A673 (cell line): ENCODE data around the gene SLC1A7. TPM values are rescaled to one million over a fixed set of nuclear protein-coding genes. Genes with fewer than 3 reads are reported as not detected.
A peak's percentile ranks its signal among the peaks of the same experiment; 100 is the strongest.

Experiments used
- BruUV-seq: library from RNA; stranded (reverse); fragments of 400-500 nt; replicated peaks from 2 replicates; lab custom pipeline; 2021; lab: Mats Ljungman, UMichigan
- CTCF ChIA-PET: fragments of 300-600 bp; sonication (Branson Sonifier 250); formaldehyde crosslinking; loops from one replicate; lab custom pipeline; 2022; ENCODE audit warnings: antibody characterized with exemption; lab: Charles Lee
- POLR2A ChIA-PET: fragments of 300-600 bp; sonication (Branson Sonifier 250); formaldehyde crosslinking; loops from one replicate; lab custom pipeline; 2022; ENCODE audit warnings: antibody characterized with exemption; ENCODE audit not compliant: low non-redundant PET; lab: Charles Lee
- DNase-seq: peaks from one replicate; pipeline ENCODE4 v3.0.0-alpha.2; 2015; ENCODE audit warnings: low spot score
- H3K27ac ChIP-seq: fragments of 200-600 bp; sonication (generic); 2 replicates; pipeline ENCODE4 v1.5.1; 2016; ENCODE audit warnings: mixed run types, low read depth, mild to moderate bottlenecking, mixed read lengths, antibody characterized with exemption, low read length; ENCODE audit not compliant: poor library complexity, severe bottlenecking
- H3K27me3 ChIP-seq: fragments of 200-600 bp; sonication (generic); replicated peaks from 2 replicates; pipeline ENCODE4 v1.6.1; 2017; ENCODE audit warnings: mixed run types, low read depth, mild to moderate bottlenecking, mixed read lengths, antibody characterized with exemption, low read length; ENCODE audit not compliant: insufficient read depth, poor library complexity
- H3K36me3 ChIP-seq: fragments of 200-600 bp; sonication (generic); 2 replicates; pipeline ENCODE4 v1.6.1; 2016; ENCODE audit warnings: mixed run types, mild to moderate bottlenecking, mixed read lengths, antibody characterized with exemption, low read length; ENCODE audit not compliant: insufficient read depth, poor library complexity, severe bottlenecking
- H3K4me1 ChIP-seq: fragments of 200-600 bp; sonication (generic); 2 replicates; pipeline ENCODE4 v1.6.1; 2017; ENCODE audit warnings: mixed run types, mild to moderate bottlenecking, mixed read lengths, antibody characterized with exemption, low read length; ENCODE audit not compliant: insufficient read depth, poor library complexity, severe bottlenecking
- H3K4me3 ChIP-seq: fragments of 200-600 bp; sonication (generic); 2 replicates; pipeline ENCODE4 v1.5.1; 2016; ENCODE audit warnings: low read depth, mixed run types, mild to moderate bottlenecking, mixed read lengths, low read length; ENCODE audit not compliant: poor library complexity, severe bottlenecking
- H3K9me3 ChIP-seq: fragments of 200-600 bp; sonication (generic); 2 replicates; pipeline ENCODE4 v1.6.1; 2016; ENCODE audit warnings: mixed run types, low read depth, mild to moderate bottlenecking, mixed read lengths, antibody characterized with exemption, low read length; ENCODE audit not compliant: poor library complexity, severe bottlenecking
- CTCF ChIP-seq: fragments of 300-800, 200-600 bp; sonication (generic); conservative IDR thresholded peaks from 2 replicates; pipeline ENCODE4 v1.5.1; 2017; ENCODE audit warnings: low read depth, mild to moderate bottlenecking, antibody characterized with exemption, low read length, moderate library complexity, mixed read lengths
- EZH2 ChIP-seq: fragments of 200-600 bp; sonication (generic); IDR thresholded peaks from 2 replicates; pipeline ENCODE4 v1.6.1; 2017; ENCODE audit warnings: borderline replicate concordance, low read depth, mild to moderate bottlenecking, mixed read lengths, antibody characterized with exemption, low read length; ENCODE audit not compliant: poor library complexity, severe bottlenecking
- intact Hi-C: fragments of 100-400 bp; cut with micrococcal nuclease; formaldehyde crosslinking; loops from one replicate; pipeline ENCODE4 v1.10.0; 2022; ENCODE audit not compliant: unreplicated experiment
- total RNA-seq: library from RNA; stranded (reverse); gene quantifications from 2 replicates; pipeline ENCODE4 v1.2.3, GENCODE V29; 2021

The SLC1A7 gene
- total RNA-seq, 1 experiment from 2014 or later: not detected

GRCh38 chr1:53145619-53145941 lies 3.1 kb upstream of the SLC1A7 start:
- intact Hi-C loops: no loop called here
- no peaks in the 10 kb centered on the region for H3K27me3 ChIP-seq
- TF ChIP-seq CTCF (no peak), EZH2 (no peak)
- POLR2A ChIA-PET: interaction anchor here (0.7 kb wide), 1 partner anchor 362 kb away, joined by 3 read pairs; no protein-coding TSS in a partner anchor
- DNase-seq: no peak
- BruUV-seq: no TSS peak
- H3K36me3 ChIP-seq: no peaks in the 10 kb centered on the region
- H3K9me3 ChIP-seq: no peaks in the 10 kb centered on the region
- H3K4me3 ChIP-seq: no peak overlapping the region
- CTCF ChIA-PET: interaction anchor here (0.6 kb wide), 1 partner anchor 264 kb away, joined by 4 read pairs; no protein-coding TSS in a partner anchor
- H3K4me1 ChIP-seq: peaks cover 25% of the 10 kb centered on the region
- peak overlapping the region; percentile 77 for H3K27ac ChIP-seq

- Histone ChIP-seq H3K27me3 (no peaks in the 10 kb centered on the region), H3K9me3 (no peaks in the 10 kb centered on the region), H3K27ac (peak overlapping the region; percentile 77), H3K4me3 (no peak overlapping the region), H3K36me3 (no peaks in the 10 kb centered on the region), H3K4me1 (peaks cover 25% of the 10 kb centered on the region)
- ChIA-PET CTCF (interaction anchor here (0.6 kb wide), 1 partner anchor 263 kb away, joined by 4 read pairs; no protein-coding TSS in a partner anchor), POLR2A (interaction anchor here (0.7 kb wide), 1 partner anchor 361 kb away, joined by 3 read pairs; no protein-coding TSS in a partner anchor)
- DNase-seq: no peak
- intact Hi-C loops: no loop called here
- BruUV-seq: no TSS peak
- TF ChIP-seq CTCF (no peak), EZH2 (no peak)
These were observed 2.7 kb upstream of the SLC1A7 start for GRCh38 chr1:53145051-53145600.

GRCh38 chr1:53144201-53144600 lies 1.8 kb upstream of the SLC1A7 start:
- Histone ChIP-seq H3K4me3 (no peak overlapping the region), H3K27me3 (no peaks in the 10 kb centered on the region), H3K9me3 (no peaks in the 10 kb centered on the region), H3K27ac (no peak overlapping the region), H3K36me3 (no peaks in the 10 kb centered on the region), H3K4me1 (peaks cover 25% of the 10 kb centered on the region)
- POLR2A ChIA-PET: no interaction called here
- no peak for TF ChIP-seq CTCF
- TF ChIP-seq EZH2: no peak
- no TSS peak for BruUV-seq
- intact Hi-C loops: no loop called here
- CTCF ChIA-PET: no interaction called here
- DNase-seq: no peak
